Stimulated activated CD4-positive, alpha-beta T cell treated with anti-CD3 and anti-CD28 coated beads, TNF-alpha, amount 100 ng/mL, for 4 hours (primary cell): ENCODE measurements around the gene POLR2E.

Source experiments
- DNase-seq, 3 experiments: peaks; one replicate each; pipeline ENCODE4 v3.0.0-alpha.2; 2020; ENCODE audit warnings: low read depth in 3 of 3

Gene POLR2E

DNA sequence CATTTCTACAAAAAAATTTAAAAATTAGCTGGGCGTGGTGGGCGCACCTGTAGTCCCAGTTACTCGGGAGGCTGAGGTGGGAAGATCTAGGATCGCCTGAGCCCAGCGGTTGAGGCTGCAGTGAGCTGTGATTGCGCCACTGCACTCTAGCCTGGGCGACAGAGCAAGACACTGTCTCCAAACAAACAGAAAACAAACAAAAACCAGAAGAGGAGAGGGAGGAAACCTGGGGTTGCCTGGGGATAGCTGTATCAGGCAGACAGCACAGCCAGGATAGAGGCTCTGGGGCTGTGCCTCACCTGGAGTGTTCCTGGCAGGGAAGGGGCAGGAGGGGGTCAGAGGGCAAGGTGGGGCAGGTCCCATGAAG, 2.6 kb upstream of the POLR2E start:
- no peak for DNase-seq

DNA sequence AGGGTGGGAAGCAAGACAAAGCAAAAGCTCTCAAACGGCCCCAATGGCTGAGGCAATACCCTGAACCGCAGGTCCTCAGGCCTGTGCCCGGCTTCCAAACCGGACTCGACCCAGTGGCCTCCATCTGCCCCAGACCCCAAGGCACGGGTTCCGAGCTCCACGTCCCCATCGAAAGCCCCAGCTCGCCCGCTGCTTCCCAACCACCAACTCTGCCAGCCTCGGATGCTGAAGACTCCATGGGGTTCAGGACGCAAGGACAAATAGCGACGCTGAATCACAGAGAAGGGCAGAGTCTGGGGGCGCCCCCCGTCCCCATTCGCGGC, 559 bp downstream of the POLR2E start:
- DNase-seq: no peak

DNA sequence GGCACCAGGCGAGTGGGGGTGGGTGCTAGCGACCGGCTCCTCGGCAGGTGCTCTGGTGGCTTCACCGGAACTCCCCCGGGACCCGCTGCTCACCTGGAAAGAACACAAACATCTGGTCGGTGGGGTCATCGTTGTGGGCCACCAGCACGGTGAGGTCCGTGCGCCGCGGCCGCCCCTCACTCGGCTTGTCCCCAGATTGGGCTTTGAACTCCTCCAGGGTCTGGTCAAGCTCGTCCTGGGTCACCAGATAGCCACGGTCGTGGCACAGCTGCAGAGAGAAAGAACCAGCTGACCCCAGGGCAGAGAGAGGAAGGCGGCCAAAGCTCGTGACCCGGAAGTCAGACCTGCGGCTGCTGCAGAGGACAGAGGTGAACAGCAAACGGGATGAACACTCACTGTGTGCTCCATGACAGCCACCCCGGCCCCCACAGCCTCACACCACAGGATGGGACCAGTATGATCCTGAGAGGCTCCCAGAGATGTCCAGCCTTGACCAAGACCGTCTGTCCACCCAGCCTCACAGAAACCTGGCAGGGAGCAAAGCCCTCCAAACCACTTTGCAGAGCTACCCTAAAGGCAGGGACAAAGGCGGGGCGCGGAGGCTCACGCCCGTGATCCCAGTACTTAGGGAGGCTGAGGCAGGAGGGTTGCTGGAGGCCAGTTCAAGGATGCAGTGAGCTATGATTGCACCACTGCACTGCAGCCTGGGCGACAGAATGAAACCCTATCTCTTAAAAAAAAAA, 1.2 kb downstream of the POLR2E start:
- no peak for DNase-seq

DNA sequence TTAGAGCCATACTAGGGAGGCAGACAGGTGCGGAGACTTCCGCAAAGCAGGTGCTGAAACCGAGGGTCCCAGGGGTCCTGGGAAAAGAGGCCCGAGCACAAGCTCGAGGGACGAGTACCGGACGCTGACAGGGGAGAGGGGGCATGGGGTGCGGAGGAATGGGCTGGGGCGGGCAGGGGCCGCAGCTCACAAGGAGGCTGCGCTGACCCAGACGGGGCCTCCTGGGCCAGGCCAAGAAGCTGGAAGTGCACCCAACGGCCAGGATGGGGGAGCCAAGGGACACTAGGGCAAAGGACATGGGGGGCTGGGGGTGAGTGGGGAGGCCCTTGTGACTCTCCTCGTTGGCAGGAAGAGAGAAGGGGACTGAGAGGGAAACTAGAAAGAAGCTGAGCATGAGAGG, 1.8 kb downstream of the POLR2E start:
- no peak for DNase-seq

DNA sequence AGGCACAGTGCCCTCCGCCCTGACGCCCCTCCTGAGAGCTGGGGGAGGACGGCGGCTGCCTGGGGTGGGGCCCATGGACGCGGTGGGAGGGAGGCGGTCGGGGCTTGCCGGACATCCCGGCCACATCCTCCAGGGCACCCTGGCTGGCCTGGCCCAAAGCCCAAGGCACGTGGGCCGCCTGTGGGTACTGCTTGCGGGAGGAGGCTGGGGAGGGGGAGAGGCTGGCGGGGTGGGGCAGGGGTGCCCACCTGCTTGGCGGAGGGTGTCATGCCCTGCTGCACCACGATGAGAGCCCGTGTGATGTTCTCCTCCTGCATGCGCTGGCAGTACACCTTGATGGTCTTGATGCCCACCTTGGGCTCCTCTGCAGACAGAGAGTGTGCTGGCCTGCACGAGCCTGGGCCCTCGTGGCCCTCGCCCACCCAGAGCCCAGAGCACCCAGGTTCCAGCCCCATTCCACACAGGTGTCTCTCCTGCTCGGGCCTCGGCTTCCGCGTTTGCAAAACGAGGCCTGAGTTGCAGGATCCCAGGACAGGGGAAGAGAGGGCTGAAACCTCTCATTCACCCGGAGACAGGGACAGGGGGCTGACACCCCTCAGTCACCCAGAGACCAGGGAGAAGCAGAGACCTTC, 3.5 kb downstream of the POLR2E start:
- no peak for DNase-seq

DNA sequence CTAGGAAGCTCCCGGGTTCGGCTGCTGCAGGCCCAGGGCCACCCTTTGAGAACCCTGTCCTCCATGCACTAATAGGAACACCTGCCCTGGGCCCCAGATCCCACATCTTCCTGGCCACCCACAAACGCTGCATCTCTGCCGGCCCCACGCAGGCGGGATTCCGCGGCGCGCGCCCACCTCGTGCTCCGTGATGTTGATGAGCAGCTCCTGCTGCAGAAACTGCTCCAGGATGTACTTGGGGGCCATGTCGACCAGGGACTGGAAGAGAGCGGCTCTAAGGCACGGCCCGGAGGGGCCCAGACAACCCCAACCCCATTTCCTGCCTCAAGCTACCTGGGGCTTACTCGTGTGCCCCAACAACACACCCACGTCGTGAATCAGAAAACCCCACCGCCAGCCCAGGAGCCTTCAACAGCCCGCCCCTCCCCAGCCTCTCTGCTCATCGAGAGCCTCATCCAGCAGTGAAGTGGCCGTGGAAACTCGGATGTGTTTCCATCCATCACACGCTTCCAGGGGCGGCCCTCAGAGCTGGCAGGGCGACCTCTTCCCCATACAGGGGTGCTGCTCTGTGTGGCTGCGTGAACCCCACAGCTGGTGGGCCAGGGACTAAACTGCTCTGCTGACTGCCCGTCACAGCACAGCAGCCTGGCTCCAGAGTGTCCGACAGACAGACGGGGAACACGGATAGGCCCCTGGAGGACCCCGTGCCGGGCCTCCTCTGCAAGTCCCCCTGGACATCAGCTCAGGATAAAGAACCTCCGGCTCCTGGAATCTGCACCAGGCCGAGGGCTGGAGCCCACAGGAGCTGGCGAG, 4.2 kb downstream of the POLR2E start:
- DNase-seq: no peak

DNA sequence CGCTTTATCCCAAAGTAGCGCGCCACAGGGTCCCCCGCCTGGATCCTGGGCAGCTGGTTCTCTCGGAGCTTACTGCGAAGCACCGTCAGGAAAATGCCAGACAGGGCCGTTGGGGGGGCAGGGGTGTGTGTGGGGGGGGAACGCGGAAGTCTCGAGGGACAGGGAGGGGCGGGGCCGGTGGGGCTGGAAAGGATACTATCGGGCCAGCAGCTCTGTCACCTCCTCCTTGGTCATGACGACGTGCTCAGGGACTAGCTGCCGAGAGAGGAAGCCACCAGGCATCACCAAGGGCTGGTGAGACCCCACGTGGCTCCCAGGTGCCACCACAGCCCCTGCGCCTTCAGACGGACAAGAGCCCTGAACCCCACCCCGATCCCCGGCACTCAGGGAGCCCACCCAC, 5.3 kb downstream of the POLR2E start:
- DNase-seq: no peak

DNA sequence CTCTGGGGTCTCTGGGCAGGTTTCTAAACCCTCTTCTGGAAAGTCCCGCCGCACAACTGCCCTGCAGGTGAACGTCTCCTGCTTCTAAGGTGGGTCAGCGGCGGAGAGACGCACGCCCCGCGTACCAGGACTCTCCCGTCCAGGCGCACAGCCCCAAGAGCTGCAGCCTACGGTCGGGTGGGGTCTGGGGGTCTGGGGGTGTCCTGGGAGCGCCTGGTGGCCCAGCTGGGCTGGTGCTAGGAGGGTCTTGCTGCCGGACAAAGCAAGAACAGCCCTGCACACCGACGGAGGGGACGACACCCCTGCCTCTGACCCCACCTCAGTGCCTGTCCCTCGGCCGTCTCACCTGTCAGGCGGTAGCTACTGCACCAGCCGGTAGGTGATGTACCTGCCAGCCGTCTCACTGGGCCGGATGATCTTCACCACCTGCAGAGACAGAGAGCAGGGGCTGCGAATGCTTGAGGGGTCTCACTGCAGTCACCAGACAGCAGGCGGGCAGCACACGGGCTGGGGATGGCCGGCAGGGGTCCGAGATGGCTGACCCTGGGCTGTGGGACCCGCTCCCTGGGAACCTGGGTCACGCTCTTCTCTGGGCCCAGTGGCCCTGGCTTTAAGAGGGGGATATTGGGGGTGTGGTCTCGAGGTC, 5.9 kb downstream of the POLR2E start:
- no peak for DNase-seq

DNA sequence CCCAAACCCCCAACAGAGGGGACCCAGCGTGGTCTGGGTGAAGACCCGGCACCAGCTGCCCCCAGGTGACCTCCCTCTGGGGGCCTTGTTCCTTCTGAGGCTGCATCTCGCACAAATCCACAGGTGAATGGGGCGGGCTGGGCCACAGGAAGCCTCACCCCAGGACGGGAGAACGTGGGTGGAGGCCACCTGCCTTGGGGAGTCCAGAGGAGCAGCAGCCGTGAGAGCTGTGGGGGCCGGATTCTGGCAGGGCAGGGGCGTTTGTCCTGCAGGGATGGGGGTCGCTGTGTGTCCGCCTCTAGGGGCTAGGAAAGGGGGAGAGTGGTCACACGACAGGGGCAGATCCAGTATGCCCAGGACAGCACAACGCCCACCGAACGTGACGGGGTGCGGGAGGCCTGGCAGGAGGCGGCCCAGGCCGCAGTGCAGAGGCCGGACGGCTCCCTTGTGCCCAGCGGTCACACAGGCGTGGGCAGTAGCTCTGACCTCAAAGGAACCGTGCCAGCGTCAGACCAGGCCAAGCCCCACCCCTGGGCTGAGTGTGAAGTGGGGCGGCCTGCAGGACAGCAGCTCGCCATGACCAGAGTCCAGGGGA, 6.7 kb downstream of the POLR2E start:
- no peak for DNase-seq

DNA sequence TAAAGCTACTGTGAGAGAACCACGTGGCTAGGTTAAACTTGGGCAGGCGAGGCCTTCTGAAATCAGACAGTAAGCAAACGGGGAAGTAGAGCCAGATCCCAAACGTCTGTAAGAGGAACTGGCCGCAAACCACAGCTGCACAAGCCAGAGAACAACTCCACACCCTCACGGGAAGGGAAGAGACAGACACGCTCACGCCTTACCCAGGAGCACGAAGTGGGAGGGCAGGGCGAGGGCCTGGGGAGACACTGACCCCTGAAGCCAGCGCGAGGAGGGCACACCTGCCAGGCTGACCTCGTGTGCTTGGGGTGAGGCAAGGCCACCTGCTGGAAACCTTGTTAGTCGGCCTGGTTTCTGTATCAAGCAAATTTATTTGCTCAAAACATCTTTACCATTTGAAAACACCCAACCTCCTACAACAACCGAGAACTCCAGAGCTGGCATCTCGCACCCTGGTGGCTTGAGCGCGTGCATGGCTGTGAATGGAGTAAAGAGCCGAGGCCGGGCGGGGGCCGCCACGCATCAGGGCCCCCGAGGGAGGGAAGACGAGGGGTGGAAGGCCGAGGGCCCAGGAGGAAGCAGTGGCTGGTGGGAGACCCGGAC, 7.3 kb downstream of the POLR2E start:
- DNase-seq: no peak

DNA sequence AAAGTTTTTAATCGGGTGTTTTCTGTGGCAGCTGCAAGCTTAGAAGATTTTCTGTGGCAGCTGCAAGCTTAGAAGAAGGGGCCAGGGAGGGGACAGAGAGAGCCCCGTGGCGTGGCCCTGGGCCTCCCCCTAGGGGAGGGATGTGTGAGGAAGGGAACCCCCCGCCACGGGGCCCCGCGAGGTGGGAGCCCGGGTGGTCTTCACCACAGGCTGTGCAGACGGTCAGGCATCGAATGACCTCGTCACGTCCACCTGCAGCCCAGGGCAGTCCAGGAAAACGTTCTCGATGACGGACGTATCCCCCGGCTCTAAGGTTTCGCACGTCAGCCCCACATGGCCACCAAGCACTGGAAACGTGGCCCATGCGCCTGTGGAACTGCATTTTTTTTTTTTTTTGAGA, 8.6 kb downstream of the POLR2E start:
- DNase-seq: no peak

DNA sequence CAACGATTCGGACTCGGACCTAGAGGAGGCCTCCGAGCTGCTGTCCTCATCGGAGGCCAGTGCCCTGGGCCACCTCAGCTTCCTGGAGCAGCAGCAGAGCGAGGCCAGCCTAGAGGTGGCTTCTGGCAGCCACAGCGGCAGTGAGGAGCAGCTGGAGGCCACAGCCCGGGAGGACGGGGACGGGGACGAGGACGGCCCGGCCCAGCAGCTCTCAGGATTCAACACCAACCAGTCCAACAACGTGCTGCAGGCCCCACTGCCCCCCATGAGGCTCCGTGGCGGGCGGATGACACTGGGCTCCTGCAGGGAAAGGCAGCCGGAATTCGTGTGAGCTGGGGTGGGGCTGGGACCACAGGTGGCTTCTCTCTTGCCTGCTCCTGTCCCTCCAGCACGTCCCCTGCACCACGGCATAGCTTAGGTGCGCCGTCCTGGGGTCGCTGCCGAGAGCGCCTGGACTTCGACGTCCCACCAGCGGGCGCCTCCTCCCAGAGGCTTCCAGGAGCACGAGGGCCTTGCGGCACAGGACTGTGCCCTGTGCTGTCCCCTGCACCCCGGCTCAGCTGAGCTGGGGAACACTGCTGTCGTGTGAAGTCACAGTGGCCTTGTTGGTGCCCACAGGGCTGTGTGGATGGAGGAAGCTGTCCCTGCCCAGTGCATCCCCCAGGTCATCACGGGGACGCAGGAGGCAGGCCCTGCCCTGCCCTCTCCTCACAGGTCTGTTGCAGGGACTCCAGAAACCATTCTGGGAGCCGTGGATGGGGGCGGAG, 9.3 kb downstream of the POLR2E start:
- no peak for DNase-seq

DNA sequence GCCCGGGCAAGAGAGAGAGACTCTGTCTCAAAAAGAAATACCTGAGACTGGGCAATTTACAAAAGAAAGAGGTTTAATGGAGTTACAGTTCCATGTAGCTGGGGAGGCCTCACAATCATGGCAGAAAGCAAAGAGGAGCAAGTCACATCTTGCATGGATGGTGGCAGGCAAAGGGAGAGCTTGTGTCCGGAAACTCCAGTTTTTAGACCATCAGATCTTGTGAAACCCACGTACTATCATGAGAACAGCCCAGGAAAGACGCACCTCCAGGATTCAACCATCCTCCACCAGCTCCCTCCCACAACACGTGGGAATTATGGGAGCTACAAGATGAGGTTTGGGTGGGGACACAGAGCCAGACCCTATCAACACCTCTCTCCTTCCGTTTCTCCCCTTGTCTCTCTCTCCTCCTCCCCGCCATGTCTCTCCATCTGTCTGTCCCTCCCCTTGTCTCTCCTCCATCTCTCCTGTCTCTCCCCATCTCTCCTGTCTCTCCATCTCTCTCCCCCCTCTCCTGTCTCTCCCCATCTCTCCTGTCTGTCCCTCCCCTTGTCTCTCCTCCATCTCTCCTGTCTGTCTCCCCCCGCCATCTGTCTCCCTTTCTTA, 10.0 kb downstream of the POLR2E start:
- DNase-seq: no peak

DNA sequence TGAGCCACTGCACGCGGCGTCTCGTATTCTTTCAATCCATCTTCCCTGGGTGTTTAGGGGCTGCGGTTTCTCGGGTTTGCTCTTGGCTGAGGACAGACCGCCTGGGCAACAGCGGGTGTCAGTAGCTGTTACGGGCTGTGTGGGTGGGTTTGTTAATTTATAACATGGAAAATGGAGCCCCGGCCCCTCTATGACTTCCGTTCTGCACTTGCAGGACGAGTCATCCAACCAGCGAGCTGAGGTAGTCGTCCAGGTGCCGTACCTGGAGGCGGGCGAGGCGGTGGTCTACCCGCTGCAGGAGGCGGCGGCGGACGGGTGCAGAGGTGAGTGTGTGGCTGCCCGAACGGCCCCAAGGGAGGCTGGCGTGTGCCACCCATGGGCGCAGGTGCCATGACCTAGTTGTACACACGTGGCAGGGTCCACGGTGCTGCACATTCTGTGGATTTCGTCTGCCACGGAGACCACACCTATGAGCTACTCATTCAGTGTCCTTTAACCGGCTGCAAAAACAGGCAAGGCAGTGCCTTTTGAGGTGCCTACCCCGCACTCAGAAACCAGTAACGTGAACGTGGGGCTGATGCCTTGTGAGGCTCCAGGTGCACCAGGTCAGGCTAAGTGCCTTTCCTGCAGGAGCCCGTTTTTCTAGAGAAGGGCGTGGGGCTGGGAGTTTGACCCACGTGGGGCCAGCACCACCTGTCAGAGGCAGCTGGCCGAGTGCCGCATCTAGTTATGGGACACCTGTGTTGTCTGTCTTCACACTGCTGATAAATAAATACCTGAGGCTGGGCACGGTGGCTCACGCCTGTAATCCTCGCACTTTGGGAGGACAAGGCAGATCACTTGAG, 10.9 kb downstream of the POLR2E start:
- no peak for DNase-seq

DNA sequence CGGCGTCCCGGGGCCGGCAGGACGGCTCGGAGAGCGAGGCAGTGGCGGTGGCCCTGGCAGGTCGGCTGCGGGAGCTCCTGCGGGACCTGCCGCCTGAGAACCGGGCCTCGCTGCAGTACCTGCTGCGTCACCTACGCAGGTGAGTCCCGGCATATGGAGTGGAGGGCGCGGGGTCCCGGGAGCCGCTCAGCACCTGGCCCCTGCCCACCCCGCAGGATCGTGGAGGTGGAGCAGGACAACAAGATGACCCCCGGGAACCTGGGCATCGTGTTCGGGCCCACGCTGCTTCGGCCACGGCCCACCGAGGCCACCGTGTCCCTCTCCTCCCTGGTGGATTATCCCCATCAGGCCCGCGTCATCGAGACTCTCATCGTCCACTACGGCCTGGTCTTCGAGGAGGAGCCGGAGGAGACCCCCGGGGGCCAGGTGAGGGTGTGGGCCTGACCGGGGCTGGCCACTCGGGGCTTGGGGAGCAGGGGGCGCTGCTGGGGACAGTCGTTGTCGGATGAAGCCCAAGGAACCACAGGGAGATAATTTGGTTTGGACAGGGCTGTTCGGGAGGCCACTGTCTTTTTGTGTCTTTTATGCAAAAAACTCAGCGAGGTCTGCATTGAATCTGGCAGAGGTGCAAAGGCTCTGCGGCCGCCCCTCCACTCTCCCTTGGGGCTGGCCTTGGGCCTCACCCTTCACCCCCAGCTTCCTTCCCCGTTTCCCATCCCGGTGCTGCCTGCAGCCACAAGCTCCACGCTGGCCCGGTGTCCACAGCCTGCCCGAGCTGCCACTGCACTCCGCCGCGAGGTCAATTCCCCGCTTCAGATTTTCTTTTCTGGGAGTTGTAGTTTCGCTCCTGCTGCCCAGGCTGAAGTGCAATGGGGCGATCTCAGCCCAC, 12.0 kb downstream of the POLR2E start:
- DNase-seq: no peak

DNA sequence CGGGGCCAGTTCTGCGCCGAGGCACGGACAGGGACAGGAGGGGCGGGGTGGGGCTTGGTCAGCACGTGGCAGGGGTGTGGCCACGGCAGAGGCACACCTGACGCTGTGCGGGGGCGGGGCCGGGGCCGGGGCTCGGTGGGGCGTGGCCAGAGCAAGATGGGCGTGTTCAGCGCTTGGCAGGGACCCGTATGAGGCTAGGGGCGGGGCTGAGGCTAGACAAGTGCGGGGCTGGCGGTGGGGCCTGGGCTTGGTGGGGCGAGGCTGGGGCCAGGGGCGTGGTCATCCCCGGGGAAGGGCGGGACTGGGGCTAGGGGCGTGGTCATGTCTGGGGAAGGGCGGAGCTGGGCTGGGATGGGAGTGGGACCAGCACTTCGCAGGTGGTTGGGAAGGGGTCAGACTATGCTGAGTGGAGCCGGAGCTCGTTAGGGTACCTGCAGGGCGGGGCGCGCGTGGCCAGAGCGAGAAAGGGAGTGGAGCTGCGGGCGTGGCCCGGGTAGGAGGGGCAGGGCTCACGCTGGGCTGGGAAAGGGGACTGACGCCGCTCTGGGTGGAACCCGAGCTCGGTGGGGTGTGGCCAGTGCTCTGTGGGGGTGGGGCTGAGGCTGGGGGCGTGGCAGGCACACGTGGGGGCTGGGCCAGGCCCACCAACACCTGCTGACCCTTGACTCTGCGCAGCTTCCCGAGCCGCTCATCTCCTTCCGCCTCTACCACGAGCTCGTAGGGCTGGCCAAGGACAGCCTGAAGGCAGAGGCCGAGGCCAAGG, 12.8 kb downstream of the POLR2E start:
- peak in 2 of 3 experiments; percentile 54 to 60 for DNase-seq

DNA sequence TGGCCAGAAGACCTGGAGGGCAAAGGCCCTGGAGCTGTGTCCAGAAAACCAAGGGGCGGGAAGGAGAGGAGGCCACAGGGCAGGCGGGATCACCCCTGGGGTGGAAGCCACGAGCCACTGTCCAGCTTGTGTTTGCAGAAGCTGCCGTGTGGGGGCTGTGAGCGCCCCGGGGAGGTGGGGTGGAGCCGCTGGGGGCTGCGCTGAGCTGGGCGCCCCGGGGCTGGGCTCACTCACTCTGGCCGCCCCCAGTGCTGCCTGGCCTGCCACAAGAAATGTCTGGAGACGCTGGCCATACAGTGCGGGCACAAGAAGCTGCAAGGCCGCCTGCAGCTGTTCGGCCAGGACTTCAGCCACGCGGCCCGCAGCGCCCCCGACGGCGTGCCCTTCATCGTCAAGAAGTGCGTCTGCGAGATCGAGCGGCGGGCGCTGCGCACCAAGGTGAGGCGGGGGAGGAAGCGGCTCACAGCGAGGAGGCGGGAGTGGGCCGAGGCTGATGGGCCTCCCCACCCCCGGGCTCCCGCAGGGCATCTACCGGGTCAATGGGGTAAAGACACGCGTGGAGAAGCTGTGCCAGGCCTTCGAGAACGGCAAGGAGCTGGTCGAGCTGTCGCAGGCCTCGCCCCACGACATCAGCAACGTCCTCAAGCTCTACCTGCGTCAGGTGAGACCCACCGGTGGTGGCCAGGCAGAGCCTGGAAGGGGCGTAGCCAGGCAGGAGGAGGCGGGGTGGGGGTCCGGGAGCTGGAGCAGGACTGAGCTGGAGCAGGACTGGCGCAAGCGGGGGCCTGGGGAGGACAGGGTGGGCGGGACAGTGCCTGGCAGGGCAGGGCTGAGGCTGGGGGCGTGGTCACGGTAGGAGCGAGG, 13.6 kb downstream of the POLR2E start:
- no peak for DNase-seq
